ENCODE data around the gene PLXDC2.

The PLXDC2 gene

GRCh38 chr10:19956516-19957032 lies 140.3 kb downstream of the PLXDC2 start:
- TF ChIP-seq POU2F2 (IDR thresholded peaks at IDR 0.05; ENCODE audit: low read depth, low read length), result no peak
- DNase-seq (ENCODE audit: insufficient read length, low spot score) (no peak), FAIRE-seq (no peak)

DNA sequence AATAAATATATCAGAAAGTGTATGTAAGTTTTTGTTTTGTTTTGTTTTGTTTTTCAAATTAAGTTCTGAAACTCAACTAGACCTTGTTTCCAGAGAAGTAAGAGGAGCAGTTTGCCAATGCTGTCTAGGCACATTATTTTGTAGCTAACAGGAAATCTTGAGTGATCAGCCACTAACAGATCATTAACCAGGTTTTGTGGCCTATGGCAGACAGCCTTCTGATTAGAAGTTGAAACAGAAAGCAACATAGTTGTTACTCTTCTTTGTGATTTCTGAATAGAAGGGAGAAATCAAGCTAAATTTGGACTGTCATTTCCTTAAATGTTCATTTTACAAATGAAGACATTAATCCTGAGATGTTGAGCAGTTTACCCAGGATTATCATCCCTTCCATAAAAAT lies 142.6 kb downstream of the PLXDC2 start:
- no peak for TF ChIP-seq POU2F2 (IDR thresholded peaks at IDR 0.05; ENCODE audit: low read depth, low read length)
- TF ChIP-seq TAF1 (IDR thresholded peaks at IDR 0.05; ENCODE audit: low read depth, low read length), result no peak
- no peak for TF ChIP-seq POLR2A (IDR thresholded peaks at IDR 0.05; ENCODE audit: low read depth, low read length)
- TF ChIP-seq SPI1 (IDR thresholded peaks at IDR 0.05; ENCODE audit: low read depth, low read length), result no peak
- TF ChIP-seq POLR2AphosphoS5 (IDR thresholded peaks at IDR 0.05; ENCODE audit: low read depth, low read length), result no peak
- DNase-seq (ENCODE audit: insufficient read length, low spot score) (no peak), FAIRE-seq (no peak)

- FAIRE-seq (peak; percentile 13), DNase-seq (ENCODE audit: insufficient read length, low spot score) (no peak)
- TF ChIP-seq TAF1 (IDR thresholded peaks at IDR 0.05; ENCODE audit: low read depth, low read length) (no peak), SPI1 (IDR thresholded peaks at IDR 0.05; ENCODE audit: low read depth, low read length) (no peak), POLR2AphosphoS5 (IDR thresholded peaks at IDR 0.05; ENCODE audit: low read depth, low read length) (no peak), PAX5 (IDR thresholded peaks at IDR 0.05; ENCODE audit: insufficient read depth, low read length, severe bottlenecking) (no peak), POLR2A (IDR thresholded peaks at IDR 0.05; ENCODE audit: low read depth, low read length) (no peak), POU2F2 (IDR thresholded peaks at IDR 0.05; ENCODE audit: low read depth, low read length) (no peak)
These were observed 145.1 kb downstream of the PLXDC2 start for GRCh38 chr10:19961076-19962053.

DNA sequence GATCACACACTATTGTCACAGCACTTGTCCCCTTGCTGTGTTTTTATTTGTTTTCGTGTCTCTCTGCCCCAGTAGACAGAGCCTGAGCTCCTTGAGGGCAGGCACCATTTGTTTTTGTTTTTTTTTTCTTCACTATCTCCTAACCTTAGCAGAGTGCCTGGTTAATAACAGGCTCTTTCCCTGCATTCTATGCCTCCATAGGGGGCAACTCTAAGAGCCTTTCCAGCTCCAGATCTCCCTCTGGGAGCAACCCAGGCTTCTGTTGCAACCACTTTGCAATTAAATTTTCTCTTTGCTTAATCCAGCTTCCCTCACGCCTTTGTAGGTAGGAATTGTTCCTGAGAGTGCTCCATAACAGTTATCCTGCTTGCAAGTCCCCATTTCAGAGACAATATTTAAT lies 148.4 kb downstream of the PLXDC2 start:
- no peak for DNase-seq (ENCODE audit: insufficient read length, low spot score)
- TF ChIP-seq POLR2A (IDR thresholded peaks at IDR 0.05; ENCODE audit: low read depth, low read length) (no peak), TAF1 (IDR thresholded peaks at IDR 0.05; ENCODE audit: low read depth, low read length) (no peak), POU2F2 (IDR thresholded peaks at IDR 0.05; ENCODE audit: low read depth, low read length) (no peak), SPI1 (IDR thresholded peaks at IDR 0.05; ENCODE audit: low read depth, low read length) (no peak), POLR2AphosphoS5 (IDR thresholded peaks at IDR 0.05; ENCODE audit: low read depth, low read length) (no peak), PAX5 (IDR thresholded peaks at IDR 0.05; ENCODE audit: insufficient read depth, low read length, severe bottlenecking) (no peak)
- no peak for FAIRE-seq

- FAIRE-seq (no peak), DNase-seq (ENCODE audit: insufficient read length, low spot score) (no peak)
- no peak for TF ChIP-seq POU2F2 (IDR thresholded peaks at IDR 0.05; ENCODE audit: low read depth, low read length)
- no peak for TF ChIP-seq TAF1 (IDR thresholded peaks at IDR 0.05; ENCODE audit: low read depth, low read length)
- no peak for TF ChIP-seq SPI1 (IDR thresholded peaks at IDR 0.05; ENCODE audit: low read depth, low read length)
- TF ChIP-seq POLR2A (IDR thresholded peaks at IDR 0.05; ENCODE audit: low read depth, low read length), result no peak
- TF ChIP-seq PAX5 (IDR thresholded peaks at IDR 0.05; ENCODE audit: insufficient read depth, low read length, severe bottlenecking), result no peak
- TF ChIP-seq POLR2AphosphoS5 (IDR thresholded peaks at IDR 0.05; ENCODE audit: low read depth, low read length), result no peak
These were observed 150.5 kb downstream of the PLXDC2 start for GRCh38 chr10:19966751-19967150.

DNA sequence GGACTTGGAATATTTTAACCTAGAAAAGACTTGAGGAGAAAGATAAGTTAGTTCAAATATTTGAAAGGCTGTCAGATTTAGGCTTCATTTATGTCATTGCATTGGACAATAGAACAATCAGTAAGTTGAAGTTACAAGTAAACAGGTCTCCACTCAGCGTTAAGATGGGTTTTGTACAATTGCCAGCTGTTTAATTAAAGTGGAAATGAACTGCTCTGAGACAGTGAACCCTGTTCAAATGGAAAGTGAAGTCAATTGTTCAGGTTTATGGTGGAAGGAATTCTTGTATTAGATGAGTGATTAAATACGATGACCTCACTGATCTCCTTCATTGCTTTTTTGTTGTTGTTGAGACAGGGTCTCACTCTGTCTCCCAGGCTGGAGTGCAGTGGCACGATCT lies 151.7 kb downstream of the PLXDC2 start:
- FAIRE-seq (no peak), DNase-seq (ENCODE audit: insufficient read length, low spot score) (no peak)
- no peak for TF ChIP-seq TAF1 (IDR thresholded peaks at IDR 0.05; ENCODE audit: low read depth, low read length)
- TF ChIP-seq PAX5 (IDR thresholded peaks at IDR 0.05; ENCODE audit: insufficient read depth, low read length, severe bottlenecking), result no peak
- no peak for TF ChIP-seq POLR2A (IDR thresholded peaks at IDR 0.05; ENCODE audit: low read depth, low read length)
- no peak for TF ChIP-seq POU2F2 (IDR thresholded peaks at IDR 0.05; ENCODE audit: low read depth, low read length)
- no peak for TF ChIP-seq SPI1 (IDR thresholded peaks at IDR 0.05; ENCODE audit: low read depth, low read length)
- TF ChIP-seq POLR2AphosphoS5 (IDR thresholded peaks at IDR 0.05; ENCODE audit: low read depth, low read length), result no peak

DNA sequence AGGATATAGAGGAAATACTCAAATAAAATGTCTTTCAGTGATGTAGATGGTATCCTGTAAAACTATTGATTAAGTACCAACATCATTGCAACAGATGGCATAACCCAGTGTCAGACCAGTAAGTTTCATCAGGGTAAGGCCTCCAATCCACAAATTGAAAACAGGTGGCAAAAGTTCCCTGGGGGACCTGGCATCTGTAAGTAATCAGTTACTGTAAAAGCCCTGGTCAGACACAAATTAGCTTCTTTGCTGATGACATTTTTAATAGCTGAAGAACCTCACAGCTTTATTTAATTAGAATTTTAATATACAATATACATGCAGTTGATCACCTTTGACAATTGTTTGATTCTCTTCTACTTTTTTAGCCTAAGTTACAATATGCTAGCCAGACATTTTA lies 152.5 kb downstream of the PLXDC2 start:
- FAIRE-seq (no peak), DNase-seq (ENCODE audit: insufficient read length, low spot score) (no peak)
- TF ChIP-seq POLR2AphosphoS5 (IDR thresholded peaks at IDR 0.05; ENCODE audit: low read depth, low read length) (no peak), PAX5 (IDR thresholded peaks at IDR 0.05; ENCODE audit: insufficient read depth, low read length, severe bottlenecking) (no peak), SPI1 (IDR thresholded peaks at IDR 0.05; ENCODE audit: low read depth, low read length) (no peak), TAF1 (IDR thresholded peaks at IDR 0.05; ENCODE audit: low read depth, low read length) (no peak), POLR2A (IDR thresholded peaks at IDR 0.05; ENCODE audit: low read depth, low read length) (no peak), POU2F2 (IDR thresholded peaks at IDR 0.05; ENCODE audit: low read depth, low read length) (no peak)

DNA sequence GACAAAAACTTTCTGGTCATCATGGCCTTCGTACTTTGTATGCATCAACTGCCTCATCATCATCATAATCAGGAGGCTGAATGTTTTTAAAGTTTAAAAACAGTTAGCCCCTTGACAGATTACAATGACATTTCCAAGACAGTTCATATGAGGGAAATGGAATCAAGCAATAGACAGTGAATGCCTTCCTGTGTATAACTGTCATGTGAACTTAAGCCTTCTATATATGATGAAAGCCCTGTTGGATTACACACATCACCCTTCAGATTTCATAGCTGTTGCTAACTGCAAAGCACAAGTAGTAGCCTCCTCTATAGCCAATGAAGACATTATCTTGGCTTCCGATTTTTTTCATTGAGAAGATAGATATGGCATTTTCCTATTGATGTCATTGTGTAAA lies 154.0 kb downstream of the PLXDC2 start:
- no peak for TF ChIP-seq POLR2A (IDR thresholded peaks at IDR 0.05; ENCODE audit: low read depth, low read length)
- TF ChIP-seq POU2F2 (IDR thresholded peaks at IDR 0.05; ENCODE audit: low read depth, low read length), result no peak
- no peak for TF ChIP-seq SPI1 (IDR thresholded peaks at IDR 0.05; ENCODE audit: low read depth, low read length)
- TF ChIP-seq PAX5 (IDR thresholded peaks at IDR 0.05; ENCODE audit: insufficient read depth, low read length, severe bottlenecking), result no peak
- no peak for TF ChIP-seq POLR2AphosphoS5 (IDR thresholded peaks at IDR 0.05; ENCODE audit: low read depth, low read length)
- TF ChIP-seq TAF1 (IDR thresholded peaks at IDR 0.05; ENCODE audit: low read depth, low read length), result no peak
- DNase-seq (ENCODE audit: insufficient read length, low spot score) (no peak), FAIRE-seq (no peak)

- FAIRE-seq (no peak), DNase-seq (ENCODE audit: insufficient read length, low spot score) (no peak)
- TF ChIP-seq POLR2A (IDR thresholded peaks at IDR 0.05; ENCODE audit: low read depth, low read length), result no peak
- no peak for TF ChIP-seq TAF1 (IDR thresholded peaks at IDR 0.05; ENCODE audit: low read depth, low read length)
- TF ChIP-seq POU2F2 (IDR thresholded peaks at IDR 0.05; ENCODE audit: low read depth, low read length), result no peak
- TF ChIP-seq PAX5 (IDR thresholded peaks at IDR 0.05; ENCODE audit: insufficient read depth, low read length, severe bottlenecking), result no peak
- TF ChIP-seq SPI1 (IDR thresholded peaks at IDR 0.05; ENCODE audit: low read depth, low read length), result no peak
- no peak for TF ChIP-seq POLR2AphosphoS5 (IDR thresholded peaks at IDR 0.05; ENCODE audit: low read depth, low read length)
These were observed 154.5 kb downstream of the PLXDC2 start for GRCh38 chr10:19970717-19971116.
